ENCODE measurements around the gene SUCLG2. TPM values are rescaled to one million over a fixed set of nuclear protein-coding genes. Genes with fewer than 3 reads are reported as not detected.

SUCLG2 gene
- total and polyA plus RNA-seq, 7 donors = 63.1 to 289 (median 70.9) TPM

DNA sequence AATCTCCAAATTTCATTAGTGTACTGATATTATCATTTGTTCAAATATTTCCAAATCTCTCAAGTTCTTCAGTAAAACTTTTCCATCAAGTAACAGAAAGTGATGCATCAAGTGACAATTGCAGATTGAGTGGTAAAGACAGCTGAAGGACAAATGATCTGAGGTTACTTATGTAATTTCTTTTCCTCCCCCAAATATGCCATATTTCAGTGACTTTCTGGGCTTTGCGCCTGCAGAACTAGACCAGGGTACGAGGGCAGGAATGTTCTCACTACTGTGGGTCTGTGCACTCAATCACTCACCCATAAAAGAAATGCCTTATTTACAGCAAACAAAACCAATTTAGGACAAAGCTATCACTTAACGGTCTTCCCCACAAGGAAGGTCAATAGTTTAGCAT is 4.7 kb downstream of the SUCLG2 start:
- H3K4me1 ChIP-seq = peaks cover 0 to 37% (median 16%) of the 10 kb centered on the region in 4 donors
- 25 to 68% methylated on average over 3 of the region's 3 CpGs for WGBS, 2 donors
- no peak for DNase-seq

DNA sequence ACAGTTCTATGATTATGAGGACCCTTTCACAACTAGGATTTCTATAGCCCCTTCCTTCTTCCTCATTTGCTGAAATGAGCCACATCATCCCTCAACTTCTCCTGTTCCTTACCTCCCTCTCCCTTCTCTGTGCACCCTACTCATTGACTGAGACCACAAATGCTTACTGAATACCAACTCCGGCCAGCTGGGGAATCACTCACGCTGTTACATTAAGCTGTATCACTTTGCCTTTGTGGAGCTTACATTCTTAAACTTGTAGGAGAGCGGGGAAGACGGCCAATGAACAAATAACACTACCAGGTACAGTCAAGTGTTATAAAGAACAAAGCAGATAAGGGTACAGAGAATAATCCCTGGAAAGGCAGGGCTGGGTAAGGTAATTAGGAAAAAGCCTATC is 5.7 kb downstream of the SUCLG2 start:
- Histone ChIP-seq H3K4me1 (peaks cover 0 to 36% (median 15%) of the 10 kb centered on the region in 4 donors), H3K36me3 (no peaks in the 10 kb centered on the region)

More for the DNA sequence above, 4.7 kb downstream of the SUCLG2 start:
- Histone ChIP-seq H3K27ac (no peak overlapping the region), H3K4me3 (no peak overlapping the region), H3K27me3 (no peaks in the 10 kb centered on the region), H3K9me3 (no peaks in the 10 kb centered on the region), H3K36me3 (no peaks in the 10 kb centered on the region)
- intact Hi-C loops (cut with DNase I) = loop anchor here (10.0 kb wide), 1 partner anchor 655 kb away; the partner anchor contains the start of gene KBTBD8
- TF ChIP-seq POLR2AphosphoS5 (IDR thresholded peaks at IDR 0.05) (no peak), POLR2A (IDR thresholded peaks at IDR 0.05) (no peak)
- TF ChIP-seq, protein P1, sequence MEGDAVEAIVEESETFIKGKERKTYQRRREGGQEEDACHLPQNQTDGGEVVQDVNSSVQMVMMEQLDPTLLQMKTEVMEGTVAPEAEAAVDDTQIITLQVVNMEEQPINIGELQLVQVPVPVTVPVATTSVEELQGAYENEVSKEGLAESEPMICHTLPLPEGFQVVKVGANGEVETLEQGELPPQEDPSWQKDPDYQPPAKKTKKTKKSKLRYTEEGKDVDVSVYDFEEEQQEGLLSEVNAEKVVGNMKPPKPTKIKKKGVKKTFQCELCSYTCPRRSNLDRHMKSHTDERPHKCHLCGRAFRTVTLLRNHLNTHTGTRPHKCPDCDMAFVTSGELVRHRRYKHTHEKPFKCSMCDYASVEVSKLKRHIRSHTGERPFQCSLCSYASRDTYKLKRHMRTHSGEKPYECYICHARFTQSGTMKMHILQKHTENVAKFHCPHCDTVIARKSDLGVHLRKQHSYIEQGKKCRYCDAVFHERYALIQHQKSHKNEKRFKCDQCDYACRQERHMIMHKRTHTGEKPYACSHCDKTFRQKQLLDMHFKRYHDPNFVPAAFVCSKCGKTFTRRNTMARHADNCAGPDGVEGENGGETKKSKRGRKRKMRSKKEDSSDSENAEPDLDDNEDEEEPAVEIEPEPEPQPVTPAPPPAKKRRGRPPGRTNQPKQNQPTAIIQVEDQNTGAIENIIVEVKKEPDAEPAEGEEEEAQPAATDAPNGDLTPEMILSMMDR (IDR thresholded peaks at IDR 0.05) = no peak

DNA sequence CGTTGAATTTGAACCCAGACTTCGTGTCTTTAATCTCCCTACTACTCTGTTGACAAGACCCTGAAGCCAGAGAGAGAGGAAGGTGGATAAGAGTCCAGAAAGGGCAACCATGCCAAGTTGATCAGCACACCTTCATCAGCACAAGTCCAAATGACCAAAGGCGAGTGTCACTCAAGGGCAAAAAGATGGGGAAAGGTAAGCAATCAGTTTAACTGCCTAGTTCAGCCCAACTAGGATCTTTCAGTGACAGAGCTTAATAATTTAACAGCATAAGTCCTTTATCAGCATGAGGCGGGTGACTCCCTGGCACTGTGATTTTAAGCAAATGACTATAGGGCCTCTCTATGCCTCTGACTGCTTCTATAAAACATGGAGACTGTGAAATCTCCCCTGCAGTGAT is 6.2 kb downstream of the SUCLG2 start:
- no peak for TF ChIP-seq POLR2AphosphoS5 (IDR thresholded peaks at IDR 0.05)
- TF ChIP-seq, protein P1 (IDR thresholded peaks at IDR 0.05) = no peak
- TF ChIP-seq EP300 (IDR thresholded peaks at IDR 0.05) = no peak
- no peak for TF ChIP-seq POLR2A (IDR thresholded peaks at IDR 0.05)
- intact Hi-C loops (cut with DNase I) = no loop called here
- no peak for DNase-seq
- H3K4me3 ChIP-seq = no peak overlapping the region
- WGBS, 2 donors = 25 to 72% methylated on average over 4 of the region's 4 CpGs
- no peaks in the 10 kb centered on the region for H3K27me3 ChIP-seq
- no peaks in the 10 kb centered on the region for H3K9me3 ChIP-seq
- H3K4me1 ChIP-seq = peaks cover 0 to 31% (median 12%) of the 10 kb centered on the region in 4 donors
- no peaks in the 10 kb centered on the region for H3K36me3 ChIP-seq
- no peak overlapping the region for H3K27ac ChIP-seq

More for the DNA sequence above, 5.7 kb downstream of the SUCLG2 start:
- Histone ChIP-seq H3K27ac (no peak overlapping the region), H3K4me3 (no peak overlapping the region), H3K27me3 (no peaks in the 10 kb centered on the region), H3K9me3 (no peaks in the 10 kb centered on the region)
- intact Hi-C loops (cut with DNase I) = no loop called here
- TF ChIP-seq EP300 (IDR thresholded peaks at IDR 0.05) = no peak
- TF ChIP-seq POLR2A (IDR thresholded peaks at IDR 0.05) = no peak
- TF ChIP-seq, protein P1 (IDR thresholded peaks at IDR 0.05) = no peak
- TF ChIP-seq POLR2AphosphoS5 (IDR thresholded peaks at IDR 0.05) = no peak
- 10 to 72% methylated on average over 4 of the region's 4 CpGs for WGBS, 2 donors
- DNase-seq = no peak

DNA sequence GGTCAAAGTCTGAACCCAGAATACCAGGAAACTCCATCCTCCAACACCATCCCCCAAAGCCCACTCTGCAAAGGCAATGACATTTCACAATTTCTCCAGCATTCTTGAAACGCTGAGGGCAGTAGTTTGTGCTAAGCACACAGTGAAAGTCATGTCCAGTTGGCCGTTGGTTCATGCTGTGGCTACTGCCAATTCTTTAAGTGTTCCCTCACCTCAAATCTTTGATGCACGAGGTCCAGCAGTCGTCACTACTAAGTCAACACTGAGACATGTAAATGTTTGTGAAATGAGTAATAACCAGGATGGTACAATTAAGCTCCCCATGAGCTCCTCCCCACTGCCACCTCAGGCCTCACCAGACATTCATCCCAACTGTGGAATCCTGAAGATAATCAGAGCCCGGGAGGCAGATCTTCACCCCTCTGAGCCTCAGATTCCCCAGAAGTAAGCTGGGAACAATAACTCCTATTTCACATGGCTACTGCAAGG is 7.0 kb downstream of the SUCLG2 start:
- DNase-seq = no peak
- H3K36me3 ChIP-seq = no peaks in the 10 kb centered on the region

More for the DNA sequence above, 7.0 kb downstream of the SUCLG2 start:
- WGBS, 2 donors = 16 to 66% methylated on average over 5 of the region's 5 CpGs
- no peak overlapping the region for H3K4me3 ChIP-seq
- H3K9me3 ChIP-seq = no peaks in the 10 kb centered on the region
- peaks cover 0 to 23% (median 7%) of the 10 kb centered on the region in 4 donors for H3K4me1 ChIP-seq
- no peaks in the 10 kb centered on the region for H3K27me3 ChIP-seq
- H3K27ac ChIP-seq = no peak overlapping the region
- intact Hi-C loops (cut with DNase I) = no loop called here
- no peak for TF ChIP-seq POLR2AphosphoS5 (IDR thresholded peaks at IDR 0.05)
- TF ChIP-seq, protein P1 (IDR thresholded peaks at IDR 0.05) = no peak
- no peak for TF ChIP-seq POLR2A (IDR thresholded peaks at IDR 0.05)
